Right lobe of liver (tissue), 4 donors: ENCODE measurements around the gene SLC25A51.

Source experiments
- CTCF ChIP-seq, 4 donors: fragments of 200-600 bp in 3 of 4; fragments of 450-650 bp in 1 of 4; IDR thresholded peaks; one replicate each; pipeline versions ENCODE4 v1.5.1 to v1.8.0; 2016 to 2022; ENCODE audit warnings: antibody characterized with exemption in 4 of 4, mild to moderate bottlenecking in 2 of 4
- POLR2A ChIP-seq: fragments of 450-650 bp; IDR thresholded peaks from one replicate; pipeline ENCODE4 v1.6.1; 2017; ENCODE audit warnings: antibody characterized with exemption, mild to moderate bottlenecking
- donor health status: DM: no; HTN: no; CAD: no.
- donor health status: DM: no; HTN: no; CAD: no.
- donor health status: DM: no; HTN: yes; CAD: no.

DNA sequence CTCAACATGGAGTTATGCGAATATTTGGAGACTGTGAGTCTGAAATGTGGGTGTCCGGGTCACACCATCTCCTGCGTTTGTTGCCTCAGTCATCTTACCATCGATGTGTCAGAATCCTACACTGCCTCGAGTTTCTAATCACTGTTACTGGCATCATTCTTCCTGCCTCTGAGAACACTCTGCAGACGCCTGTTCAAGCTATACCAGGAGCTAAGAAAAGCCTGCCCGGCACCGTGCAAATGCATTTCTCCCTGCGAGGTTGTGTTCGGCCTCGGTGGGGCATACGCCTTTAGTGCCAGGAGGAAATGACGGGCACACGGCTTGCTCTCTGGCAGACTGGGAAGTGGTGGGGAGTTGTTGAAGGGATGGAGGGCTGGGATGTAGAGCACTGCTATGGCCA is 31.2 kb upstream of the SLC25A51 start:
- TF ChIP-seq CTCF (IDR thresholded peaks at IDR 0.05), result no peak
- no peak for TF ChIP-seq POLR2A
